Right kidney (tissue), 1 donor: ENCODE results near the gene EIF2B5.

Experiments used
- DNase-seq: peaks from one replicate; pipeline ENCODE4 v3.0.0-alpha.2; 2016

The EIF2B5 gene

GRCh38 chr3:184193991-184194539 lies 58.9 kb downstream of the EIF2B5 start:
- DNase-seq, result no peak
